SK-N-MC (cell line): Measurements from ENCODE around the gene CSF2RB.

Experiments used
- EZH2 ChIP-seq: fragments of 200-600 bp; sonication (generic); IDR thresholded peaks from one replicate; pipeline ENCODE4 v1.6.1; 2017; ENCODE audit warnings: antibody characterized with exemption
- FOXP2 ChIP-seq: optimal IDR thresholded peaks from 2 replicates; pipeline ENCODE3; 2011; ENCODE audit warnings: mild to moderate bottlenecking, moderate library complexity; ENCODE audit not compliant: insufficient read depth; ENCODE audit errors: extremely low read length, control extremely low read depth
- POLR2AphosphoS5 ChIP-seq: IDR thresholded peaks from 2 replicates; pipeline ENCODE4 v1.6.1; 2012; ENCODE audit warnings: mild to moderate bottlenecking, low read depth, low read length, borderline replicate concordance

DNA sequence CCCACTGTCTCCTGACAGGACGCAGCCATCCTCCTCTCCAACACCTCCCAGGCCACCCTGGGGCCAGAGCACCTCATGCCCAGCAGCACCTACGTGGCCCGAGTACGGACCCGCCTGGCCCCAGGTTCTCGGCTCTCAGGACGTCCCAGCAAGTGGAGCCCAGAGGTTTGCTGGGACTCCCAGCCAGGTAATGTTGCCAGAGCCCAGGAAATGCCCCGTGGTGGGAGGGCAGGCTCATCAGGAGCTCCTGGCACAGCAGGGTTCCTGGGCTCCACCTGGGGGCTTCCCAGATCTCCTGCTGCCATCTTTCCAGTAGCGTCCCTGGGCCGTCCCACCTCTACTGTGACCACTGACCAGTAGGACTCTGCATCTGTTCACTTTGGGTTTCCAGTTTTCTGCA lies 16.2 kb downstream of the CSF2RB start:
- TF ChIP-seq EZH2 (no peak), POLR2AphosphoS5 (no peak), FOXP2 (no peak)
